OCI-LY3 (cell line): ENCODE results near the gene SPINT2.

Experiments used
- CTCF ChIP-seq: fragments of 200-600, 300-600 bp; sonication (generic); IDR thresholded peaks from 2 replicates; pipeline ENCODE4 v1.5.1; 2014; ENCODE audit warnings: antibody characterized with exemption, low read length, low read depth
- EZH2phosphoT487 ChIP-seq: fragments of 200-600 bp; shearing (Covaris generic); IDR thresholded peaks from 2 replicates; pipeline ENCODE4 v1.6.1; 2018; ENCODE audit warnings: antibody characterized with exemption, mixed run types, low read depth

DNA sequence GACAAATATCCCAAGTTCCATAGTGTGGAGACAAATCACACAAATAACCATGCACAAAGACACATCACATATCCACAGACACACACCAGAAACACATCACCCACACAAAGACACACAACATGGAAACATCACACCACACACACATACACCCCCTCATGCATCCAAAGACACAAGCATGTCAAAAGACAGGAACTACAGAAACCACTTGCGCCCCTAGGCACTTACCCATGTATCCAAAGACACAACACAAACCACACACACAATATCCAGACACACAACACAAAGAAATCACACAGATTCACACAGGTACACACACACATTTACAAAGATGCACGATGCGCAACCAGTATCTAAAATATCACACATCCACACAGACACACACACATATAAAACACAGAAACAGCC, 41.3 kb upstream of the SPINT2 start:
- TF ChIP-seq CTCF (no peak), EZH2phosphoT487 (no peak)
